Endothelial cell of umbilical vein (primary cell): ENCODE data around the gene CTTN. TPM values are rescaled to one million over a fixed set of nuclear protein-coding genes. Genes with fewer than 3 reads are reported as not detected.

Source experiments
- BruUV-seq: library from RNA; stranded (reverse); fragments of 400-500 nt; replicated peaks from 2 replicates; lab custom pipeline; 2021; lab: Mats Ljungman, UMichigan
- CTCF ChIA-PET: fragments of 300-600, 350-600 bp; sonication (Branson Sonifier 250); formaldehyde crosslinking; loops from one replicate; lab custom pipeline; 2021; ENCODE audit warnings: antibody characterized with exemption, inconsistent platforms; lab: Charles Lee
- POLR2A ChIA-PET: fragments of 300-600, 350-600 bp; sonication (Branson Sonifier 250); formaldehyde crosslinking; loops from one replicate; lab custom pipeline; 2021; ENCODE audit warnings: antibody characterized with exemption, inconsistent platforms; lab: Charles Lee
- DNase-seq: peaks from one replicate; pipeline ENCODE4 v3.0.0-alpha.2; 2011; ENCODE audit warnings: low read depth, low spot score
- FAIRE-seq: peaks from 2 replicates; lab custom pipeline; 2011; peaks lifted over from hg19 to GRCh38; lab: Jason Lieb, UNC
- H2AFZ ChIP-seq: 2 replicates; pipeline ENCODE4 v1.6.0; 2012; ENCODE audit warnings: low read depth, low read length, control low read depth, inconsistent platforms
- H3K27ac ChIP-seq: 2 replicates; pipeline ENCODE4 v1.5.1; 2011; ENCODE audit warnings: low read depth, mild to moderate bottlenecking, control low read depth, low read length, moderate library complexity; ENCODE audit not compliant: insufficient read depth
- H3K27me3 ChIP-seq, 2 experiments: 2 replicates each; pipeline versions ENCODE4 v1.6.0 to v1.6.1; 2011; ENCODE audit warnings: low read length in 2 of 2, mixed read lengths in 1 of 2; ENCODE audit not compliant: control insufficient read depth in 2 of 2, insufficient read depth in 2 of 2
- H3K36me3 ChIP-seq, 2 experiments: 2 replicates in 1 of 2; 3 replicates in 1 of 2; pipeline ENCODE4 v1.5.1; 2011; ENCODE audit warnings: low read length in 2 of 2, mild to moderate bottlenecking in 1 of 2, moderate library complexity in 1 of 2; ENCODE audit not compliant: control insufficient read depth in 2 of 2, insufficient read depth in 2 of 2; ENCODE audit errors: extremely low read depth in 1 of 2
- H3K4me1 ChIP-seq: 3 replicates; pipeline ENCODE4 v1.5.1; 2011; ENCODE audit warnings: mild to moderate bottlenecking, low read length; ENCODE audit not compliant: control insufficient read depth, insufficient read depth; ENCODE audit errors: extremely low read depth
- H3K4me2 ChIP-seq: 2 replicates; pipeline ENCODE4 v1.6.1; 2011; ENCODE audit warnings: low read length, control low read depth, mixed read lengths; ENCODE audit not compliant: insufficient read depth
- H3K4me3 ChIP-seq, 3 experiments: fragments of 200-600 bp in 1 of 3; sonication (generic), shearing (Covaris generic) in 1 of 3; replicated peaks in 1 of 3; 2 replicates each; pipeline ENCODE4 v1.5.1; 2011 to 2016; ENCODE audit warnings: control low read depth in 3 of 3, low read length in 3 of 3, mild to moderate bottlenecking in 2 of 3, inconsistent platforms in 1 of 3, low read depth in 1 of 3, moderate library complexity in 1 of 3; ENCODE audit not compliant: insufficient read depth in 1 of 3
- H3K79me2 ChIP-seq: 2 replicates; pipeline ENCODE4 v1.6.0; 2012; ENCODE audit warnings: low read length, inconsistent platforms; ENCODE audit not compliant: control insufficient read depth, insufficient read depth
- H3K9ac ChIP-seq: replicated peaks from 2 replicates; pipeline ENCODE3; 2011; ENCODE audit warnings: low read length, control low read depth; ENCODE audit not compliant: insufficient read depth; ENCODE audit errors: extremely low read depth
- H3K9me1 ChIP-seq: replicated peaks from 3 replicates; pipeline ENCODE4 v1.6.0; 2011; ENCODE audit warnings: mild to moderate bottlenecking, low read length; ENCODE audit not compliant: control insufficient read depth, insufficient read depth; ENCODE audit errors: extremely low read depth
- H3K9me3 ChIP-seq: replicated peaks from 2 replicates; pipeline ENCODE4 v1.5.1; 2012; ENCODE audit warnings: low read length, inconsistent platforms; ENCODE audit not compliant: control insufficient read depth, insufficient read depth
- H4K20me1 ChIP-seq: replicated peaks from 2 replicates; pipeline ENCODE3; 2011; ENCODE audit warnings: mild to moderate bottlenecking, low read length; ENCODE audit not compliant: control insufficient read depth, insufficient read depth; ENCODE audit errors: extremely low read depth
- EZH2 ChIP-seq: IDR thresholded peaks from 2 replicates; pipeline ENCODE4 v1.6.1; 2012; ENCODE audit warnings: borderline replicate concordance, low read depth, mild to moderate bottlenecking, moderate library complexity, low read length, inconsistent platforms; ENCODE audit not compliant: severe bottlenecking
- FOS ChIP-seq: IDR thresholded peaks from 2 replicates; pipeline ENCODE4 v1.6.1; 2011; ENCODE audit warnings: mild to moderate bottlenecking, low read length, moderate library complexity, borderline replicate concordance; ENCODE audit not compliant: insufficient read depth
- GATA2 ChIP-seq: IDR thresholded peaks from 2 replicates; pipeline ENCODE4 v1.7.0; 2011; ENCODE audit warnings: low read depth, mild to moderate bottlenecking, moderate library complexity, mixed read lengths, low read length; ENCODE audit not compliant: insufficient read length, insufficient read depth
- JUN ChIP-seq: IDR thresholded peaks from 2 replicates; pipeline ENCODE4 v1.6.1; 2011; ENCODE audit warnings: borderline replicate concordance, low read depth; ENCODE audit not compliant: insufficient read length, insufficient read depth
- MYC ChIP-seq: IDR thresholded peaks from one replicate; pipeline ENCODE4 v1.6.1; 2011; ENCODE audit warnings: mild to moderate bottlenecking, low read depth, low read length
- POLR2A ChIP-seq: IDR thresholded peaks from 2 replicates; pipeline ENCODE4 v1.6.1; 2012; ENCODE audit warnings: low read depth, mild to moderate bottlenecking, control low read depth, low read length
- POLR2AphosphoS5 ChIP-seq: IDR thresholded peaks from 2 replicates; pipeline ENCODE4 v1.6.1; 2012; ENCODE audit warnings: low read depth, mild to moderate bottlenecking, control low read depth, low read length, moderate library complexity; ENCODE audit not compliant: insufficient read depth
- dilution Hi-C: fragments of 300-500 bp; cut with MboI; formaldehyde crosslinking; loops from one replicate; pipeline ENCODE4 v1.15.0; 2019; ENCODE audit warnings: low sequenced_read_pairs; ENCODE audit not compliant: extremely low pct_ligation_motif_present
- intact Hi-C: fragments of 100-400 bp; cut with micrococcal nuclease; formaldehyde crosslinking; loops from one replicate; pipeline ENCODE4 v1.10.0; 2022
- polyA plus RNA-seq, 4 experiments: library from polyadenylated mRNA; depleted of rRNA in 3 of 4; stranded (reverse) in 3 of 4; unstranded in 1 of 4; fragments of >200 nt; gene quantifications; 2 replicates each; pipeline versions ENCODE4 v1.2.1 to v1.2.3, GENCODE V29; 2011 to 2012; ENCODE audit warnings: missing spikeins in 1 of 4
- total RNA-seq: library from RNA; stranded (reverse); gene quantifications from 2 replicates; pipeline ENCODE4 v1.2.3, GENCODE V29; 2021
- TF ChIP-seq, protein P1 (sequence below), 2 donors: IDR thresholded peaks; 1 replicate in 1 of 2; 2 replicates in 1 of 2; pipeline ENCODE4 v1.5.1; 2011; ENCODE audit warnings: low read length in 2 of 2, mild to moderate bottlenecking in 2 of 2, moderate library complexity in 2 of 2, control low read depth in 1 of 2, inconsistent platforms in 1 of 2, low read depth in 1 of 2; ENCODE audit not compliant: insufficient read depth in 1 of 2; ENCODE audit errors: extremely low read depth in 1 of 2
- TF ChIP-seq, protein P2 (sequence below): IDR thresholded peaks from 2 replicates; pipeline ENCODE4 v1.6.1; 2011; ENCODE audit not compliant: insufficient read depth, insufficient read length

Gene CTTN
- total and polyA plus RNA-seq, 2 donors (not counting 3 experiments of a cell fraction or from before 2014, with no cell fraction given) = 161 to 330 TPM

DNA sequence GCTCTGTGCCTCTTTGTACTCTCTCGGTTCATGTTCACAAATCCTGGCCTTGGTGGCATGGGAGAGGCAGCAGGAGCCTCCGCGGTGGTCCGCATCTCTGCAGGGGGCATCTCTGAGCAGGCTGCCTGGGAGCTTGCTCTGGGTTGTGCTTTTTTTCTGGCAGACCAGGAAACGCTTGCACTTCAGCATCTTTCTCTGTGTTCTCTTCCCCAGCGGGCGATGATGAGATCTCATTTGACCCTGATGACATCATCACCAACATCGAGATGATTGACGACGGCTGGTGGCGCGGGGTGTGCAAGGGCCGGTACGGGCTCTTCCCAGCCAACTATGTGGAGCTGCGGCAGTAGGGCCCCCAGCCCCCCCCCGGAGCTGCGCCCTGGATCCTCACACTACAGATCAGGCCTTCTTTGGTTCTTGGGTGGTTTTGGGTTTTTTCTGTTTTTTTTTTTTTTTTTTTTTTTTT lies 36.5 kb downstream of the CTTN start:
- FAIRE-seq (no peak), DNase-seq (no peak)
- no peak overlapping the region for H3K4me3 ChIP-seq
- H3K27ac ChIP-seq = no peak overlapping the region
- no peak for TF ChIP-seq JUN
- TF ChIP-seq, protein P1, sequence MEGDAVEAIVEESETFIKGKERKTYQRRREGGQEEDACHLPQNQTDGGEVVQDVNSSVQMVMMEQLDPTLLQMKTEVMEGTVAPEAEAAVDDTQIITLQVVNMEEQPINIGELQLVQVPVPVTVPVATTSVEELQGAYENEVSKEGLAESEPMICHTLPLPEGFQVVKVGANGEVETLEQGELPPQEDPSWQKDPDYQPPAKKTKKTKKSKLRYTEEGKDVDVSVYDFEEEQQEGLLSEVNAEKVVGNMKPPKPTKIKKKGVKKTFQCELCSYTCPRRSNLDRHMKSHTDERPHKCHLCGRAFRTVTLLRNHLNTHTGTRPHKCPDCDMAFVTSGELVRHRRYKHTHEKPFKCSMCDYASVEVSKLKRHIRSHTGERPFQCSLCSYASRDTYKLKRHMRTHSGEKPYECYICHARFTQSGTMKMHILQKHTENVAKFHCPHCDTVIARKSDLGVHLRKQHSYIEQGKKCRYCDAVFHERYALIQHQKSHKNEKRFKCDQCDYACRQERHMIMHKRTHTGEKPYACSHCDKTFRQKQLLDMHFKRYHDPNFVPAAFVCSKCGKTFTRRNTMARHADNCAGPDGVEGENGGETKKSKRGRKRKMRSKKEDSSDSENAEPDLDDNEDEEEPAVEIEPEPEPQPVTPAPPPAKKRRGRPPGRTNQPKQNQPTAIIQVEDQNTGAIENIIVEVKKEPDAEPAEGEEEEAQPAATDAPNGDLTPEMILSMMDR (IDR thresholded peaks at IDR 0.05; ENCODE audit: extremely low read depth in 1 of 2, insufficient read depth in 1 of 2, low read depth in 1 of 2, low read length in 2 of 2) = no peak
- TF ChIP-seq GATA2 = no peak
- no peak for TF ChIP-seq FOS
- TF ChIP-seq EZH2 = no peak
- TF ChIP-seq POLR2A = no peak
- TF ChIP-seq POLR2AphosphoS5 = no peak
- TF ChIP-seq, protein P2, sequence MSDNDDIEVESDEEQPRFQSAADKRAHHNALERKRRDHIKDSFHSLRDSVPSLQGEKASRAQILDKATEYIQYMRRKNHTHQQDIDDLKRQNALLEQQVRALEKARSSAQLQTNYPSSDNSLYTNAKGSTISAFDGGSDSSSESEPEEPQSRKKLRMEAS = no peak
- TF ChIP-seq MYC = no peak
- no peak overlapping the region for H2AFZ ChIP-seq
- H4K20me1 ChIP-seq = no peaks in the 10 kb centered on the region
- no peak overlapping the region for H3K4me2 ChIP-seq
- H3K9me3 ChIP-seq = no peaks in the 10 kb centered on the region
- intact Hi-C loops = no loop called here
- no TSS peak for BruUV-seq
- dilution Hi-C loops = no loop called here
- no peaks in the 10 kb centered on the region for H3K4me1 ChIP-seq
- no peaks in the 10 kb centered on the region for H3K27me3 ChIP-seq
- H3K36me3 ChIP-seq = peaks cover 5 to 65% of the 10 kb centered on the region in 2 experiments
- ChIA-PET CTCF (no interaction called here), POLR2A (no interaction called here)
- no peak overlapping the region for H3K9ac ChIP-seq
- H3K79me2 ChIP-seq = no peaks in the 10 kb centered on the region
- H3K9me1 ChIP-seq = no peaks in the 10 kb centered on the region
